Ovary (tissue), 3 donors: ENCODE results near the gene ROR2.

Experiments used
- CTCF ChIP-seq, 3 donors: fragments of 450-650 bp in 2 of 3; fragments of 200-600 bp in 1 of 3; IDR thresholded peaks; one replicate each; pipeline versions ENCODE4 v1.5.1 to v1.8.0; 2016 to 2022; ENCODE audit warnings: antibody characterized with exemption in 3 of 3, mild to moderate bottlenecking in 1 of 3
- EP300 ChIP-seq: sonication (generic); formaldehyde crosslinking; IDR thresholded peaks from one replicate; pipeline ENCODE4 v1.6.1; 2017; ENCODE audit warnings: antibody characterized with exemption
- donor health status: DM: no; HTN: no; CAD: no.

DNA sequence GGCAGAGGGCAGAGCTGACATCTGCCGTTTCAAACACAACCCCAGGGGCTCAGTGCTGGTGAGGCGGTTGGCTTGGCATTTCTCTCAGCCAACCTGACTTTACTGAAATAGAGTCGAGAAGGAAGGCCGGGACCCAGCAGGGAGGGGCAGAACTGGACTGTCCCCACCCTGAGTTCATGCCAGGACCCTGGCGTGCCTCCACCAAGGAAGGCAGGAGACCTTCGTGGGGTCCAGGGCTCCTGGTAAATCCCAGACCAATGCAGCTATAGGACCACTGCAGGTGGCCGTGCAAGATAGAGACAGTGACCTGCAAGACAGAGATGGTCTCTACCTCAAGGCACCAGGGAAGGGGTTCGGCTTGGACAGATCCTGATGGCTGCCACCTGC is 132.9 kb downstream of the ROR2 start:
- TF ChIP-seq CTCF (IDR thresholded peaks at IDR 0.05) (no peak), EP300 (no peak)
